HepG2 (cell line): Measurements from ENCODE around the gene SLC31A2. TPM values are rescaled to one million over a fixed set of nuclear protein-coding genes. Genes with fewer than 3 reads are reported as not detected.

ENCODE experiments used
- ATAC-seq: fragments of 200-7000 bp; cut with Tn5 transposase; 3 replicates; pipeline ENCODE4 v1.9.1; 2020; ENCODE audit warnings: mild to moderate bottlenecking, moderate library complexity
- BruUV-seq: library from RNA; stranded (reverse); fragments of 400-500 nt; replicated peaks from 2 replicates; lab custom pipeline; 2021; lab: Mats Ljungman, UMichigan
- CTCF ChIA-PET: fragments of 300-600 bp; formaldehyde crosslinking; extraction: SDS; loops from one replicate; lab custom pipeline; 2021; ENCODE audit warnings: low total read pairs, inconsistent platforms, low intra/inter-chr PET ratio; lab: Yijun Ruan, JAX
- POLR2A ChIA-PET: fragments of 350-600 bp; sonication (Branson Sonifier 250); formaldehyde crosslinking; loops from one replicate; lab custom pipeline; 2020; ENCODE audit warnings: antibody characterized with exemption, inconsistent platforms; lab: Yijun Ruan, JAX
- DNase-seq: peaks from one replicate; pipeline ENCODE4 v3.0.0-alpha.2; 2015; ENCODE audit warnings: low spot score
- FAIRE-seq: peaks from 3 replicates; lab custom pipeline; 2011; peaks lifted over from hg19 to GRCh38; lab: Jason Lieb, UNC
- H2AFZ ChIP-seq: one replicate; pipeline ENCODE4 v1.6.1; 2011; ENCODE audit warnings: low read length, inconsistent platforms
- H3K27ac ChIP-seq: fragments of 300-600 bp; 3 replicates; pipeline ENCODE4 v1.8.0; 2011; ENCODE audit warnings: mixed run types, mild to moderate bottlenecking, mixed read lengths, low read length, inconsistent platforms; ENCODE audit not compliant: insufficient read depth; ENCODE audit errors: extremely low read length
- H3K27me3 ChIP-seq, 2 experiments: fragments of 200-600 bp in 1 of 2; 2 replicates in 1 of 2; 3 replicates in 1 of 2; pipeline versions ENCODE4 v1.6.0 to v1.8.0; 2011; ENCODE audit warnings: low read length in 2 of 2, mild to moderate bottlenecking in 2 of 2, moderate library complexity in 2 of 2, inconsistent platforms in 1 of 2; ENCODE audit not compliant: insufficient read depth in 2 of 2, control insufficient read depth in 1 of 2
- H3K36me3 ChIP-seq, 2 experiments: fragments of 200-600 bp in 1 of 2; replicated peaks in 1 of 2; 2 replicates in 1 of 2; 3 replicates in 1 of 2; pipeline versions ENCODE4 v1.5.1 to v1.8.0; 2011; ENCODE audit warnings: low read length in 2 of 2, inconsistent platforms in 1 of 2; ENCODE audit not compliant: insufficient read depth in 2 of 2, control insufficient read depth in 1 of 2
- H3K4me1 ChIP-seq: 2 replicates; pipeline ENCODE4 v1.5.1; 2012; ENCODE audit warnings: low read length, inconsistent platforms; ENCODE audit not compliant: insufficient read depth
- H3K4me2 ChIP-seq: 2 replicates; pipeline ENCODE4 v1.6.0; 2011; ENCODE audit warnings: low read depth, low read length, inconsistent platforms
- H3K4me3 ChIP-seq, 3 experiments: fragments of 200-600 bp in 1 of 3; sonication (generic), shearing (Covaris generic) in 1 of 3; replicated peaks in 1 of 3; 2 replicates each; pipeline ENCODE4 v1.5.1; 2011 to 2016; ENCODE audit warnings: low read length in 3 of 3, inconsistent platforms in 2 of 3, low read depth in 2 of 3, mild to moderate bottlenecking in 2 of 3, control low read depth in 1 of 3, mixed read lengths in 1 of 3; ENCODE audit not compliant: insufficient read depth in 1 of 3
- H3K79me2 ChIP-seq: one replicate; pipeline ENCODE4 v1.6.1; 2011; ENCODE audit warnings: low read length, inconsistent platforms; ENCODE audit not compliant: insufficient read depth
- H3K9ac ChIP-seq: 2 replicates; pipeline ENCODE4 v1.6.0; 2011; ENCODE audit warnings: mild to moderate bottlenecking, low read depth, low read length, inconsistent platforms; ENCODE audit not compliant: insufficient read depth
- H3K9me3 ChIP-seq: 2 replicates; pipeline ENCODE4 v1.5.1; 2012; ENCODE audit warnings: mild to moderate bottlenecking, low read length
- H4K20me1 ChIP-seq: 2 replicates; pipeline ENCODE4 v1.6.0; 2011; ENCODE audit warnings: inconsistent platforms, mild to moderate bottlenecking, low read length, moderate library complexity; ENCODE audit not compliant: insufficient read depth
- CHD2 ChIP-seq: IDR thresholded peaks from 2 replicates; pipeline ENCODE4 v1.6.1; 2011; ENCODE audit warnings: low read depth, low read length, improper control_type of control experiment
- EED ChIP-seq: sonication (generic); formaldehyde crosslinking; IDR thresholded peaks from 2 replicates; pipeline ENCODE4 v1.5.0; 2020; ENCODE audit warnings: mild to moderate bottlenecking, missing genetic modification reagents
- HCFC1 ChIP-seq: fragments of 150-350 bp; IDR thresholded peaks from 2 replicates; pipeline ENCODE4 v1.6.1; 2014; ENCODE audit warnings: low read depth, low read length
- HIVEP1 ChIP-seq: sonication (generic); formaldehyde crosslinking; IDR thresholded peaks from 2 replicates; pipeline ENCODE4 v1.4.0; 2020; ENCODE audit warnings: mild to moderate bottlenecking, missing genetic modification reagents
- U2AF1 ChIP-seq: fragments of 200-400 bp; formaldehyde crosslinking; optimal IDR thresholded peaks from 2 replicates; pipeline ENCODE3; 2017; ENCODE audit warnings: mild to moderate bottlenecking, low read depth, low read length
- ZBTB25 ChIP-seq: IDR thresholded peaks from 2 replicates; pipeline ENCODE4 v1.6.1; 2018; ENCODE audit warnings: missing genetic modification reagents
- ZNF292 ChIP-seq: sonication (generic); formaldehyde crosslinking; IDR thresholded peaks from 2 replicates; pipeline ENCODE4 v1.8.1; 2022; ENCODE audit warnings: mild to moderate bottlenecking, low read depth, missing genetic modification reagents, borderline replicate concordance
- ZNF782 ChIP-seq: sonication (generic); formaldehyde crosslinking; IDR thresholded peaks from 2 replicates; pipeline ENCODE4 v1.4.0; 2020; ENCODE audit warnings: missing genetic modification reagents, mild to moderate bottlenecking, borderline replicate concordance
- WGBS: methylation state at CpG from one replicate; pipeline ENCODE4 v1.1.6; 2017; ENCODE audit warnings: low lambda C conversion rate; 5-methylcytosine and 5-hydroxymethylcytosine counted together
- in situ Hi-C: cut with HindIII; loops from 2 replicates; pipeline ENCODE4 v1.10.0; 2017; ENCODE audit warnings: low pct_unique_long_range_greater_than_20kb; ENCODE audit not compliant: extremely low pct_ligation_motif_present
- intact Hi-C: fragments of 100-400 bp; cut with micrococcal nuclease; formaldehyde crosslinking; loops from one replicate; pipeline ENCODE4 v1.10.0; 2022; ENCODE audit not compliant: unreplicated experiment
- polyA plus RNA-seq, 8 experiments: library from polyadenylated mRNA; depleted of rRNA in 3 of 8; stranded (reverse) in 7 of 8; unstranded in 1 of 8; fragments of >200 nt; fragmentation: Illumina TruSeq in 4 of 8; extraction: Trizol in 4 of 8; gene quantifications; 2 replicates each; pipeline versions ENCODE4 v1.2.1 to v1.2.3, GENCODE V29; 2011 to 2016; ENCODE audit warnings: low read depth in 4 of 8, missing spikeins in 1 of 8, mixed read lengths in 1 of 8; ENCODE audit not compliant: insufficient read depth in 1 of 8
- total RNA-seq, 5 experiments: library from RNA; depleted of rRNA; stranded (reverse); fragments of >200 nt; fragmentation: Illumina TruSeq; extraction: Trizol; gene quantifications; 2 replicates each; pipeline ENCODE4 v1.2.3, GENCODE V29; 2016; ENCODE audit warnings: low read depth in 1 of 5
- TF ChIP-seq, protein P1 (sequence below): sonication (generic); formaldehyde crosslinking; IDR thresholded peaks from 2 replicates; pipeline ENCODE4 v1.4.0; 2020; ENCODE audit warnings: mild to moderate bottlenecking, low read depth, missing genetic modification reagents

The SLC31A2 gene
- total and polyA plus RNA-seq, 2 of the 13 experiments (the other 11 are each of a cell fraction or from before 2014, with no cell fraction given): 9.3 to 10.2 TPM

DNA sequence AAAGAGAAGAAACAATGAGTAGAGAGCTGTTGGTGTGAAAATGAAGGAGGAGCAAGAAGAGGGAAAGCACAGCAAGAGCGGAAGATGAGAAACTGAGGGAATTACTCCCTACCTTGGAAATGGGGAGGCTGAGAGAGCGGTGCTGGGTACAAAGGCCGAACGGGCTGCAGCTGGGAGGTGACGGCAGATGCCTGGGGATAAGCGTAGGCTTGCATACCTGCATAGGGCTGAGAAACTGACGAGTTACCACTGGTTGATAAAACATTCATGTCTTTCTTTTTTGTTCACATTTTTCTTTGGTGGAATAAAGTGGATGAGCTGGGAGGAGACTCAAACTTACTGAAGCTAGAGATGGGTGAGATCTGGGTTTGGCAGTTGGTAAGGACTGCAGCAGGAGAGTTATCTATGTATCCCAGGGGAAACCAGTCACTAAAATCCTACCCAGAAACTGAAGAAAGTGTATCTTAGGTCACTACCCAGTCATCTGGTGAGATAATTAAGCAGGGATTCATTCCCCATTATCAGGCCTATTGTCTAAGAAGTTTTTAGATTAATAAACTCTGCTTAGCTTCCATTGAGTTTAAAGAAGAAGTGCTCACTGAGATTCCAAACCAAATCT lies 35.4 kb downstream of the SLC31A2 start:
- Histone ChIP-seq H3K79me2 (no peaks in the 10 kb centered on the region), H4K20me1 (no peaks in the 10 kb centered on the region), H3K9me3 (no peaks in the 10 kb centered on the region), H2AFZ (no peak overlapping the region), H3K27ac (no peak overlapping the region), H3K4me2 (no peak overlapping the region), H3K9ac (no peak overlapping the region), H3K4me3 (no peak overlapping the region), H3K4me1 (no peaks in the 10 kb centered on the region), H3K36me3 (peaks cover 15 to 79% of the 10 kb centered on the region in 2 experiments), H3K27me3 (no peaks in the 10 kb centered on the region)
- in situ Hi-C loops: no loop called here
- ChIA-PET POLR2A (no interaction called here), CTCF (no interaction called here)
- FAIRE-seq (no peak), ATAC-seq (no peak), DNase-seq (no peak)
- TF ChIP-seq CHD2 (no peak), HCFC1 (no peak), EED (CRISPR knock-in tag) (no peak), ZNF292 (CRISPR knock-in tag) (no peak), ZBTB25 (no peak), U2AF1 (no peak), ZNF782 (CRISPR knock-in tag) (no peak), HIVEP1 (CRISPR knock-in tag) (no peak)
- TF ChIP-seq, protein P1, sequence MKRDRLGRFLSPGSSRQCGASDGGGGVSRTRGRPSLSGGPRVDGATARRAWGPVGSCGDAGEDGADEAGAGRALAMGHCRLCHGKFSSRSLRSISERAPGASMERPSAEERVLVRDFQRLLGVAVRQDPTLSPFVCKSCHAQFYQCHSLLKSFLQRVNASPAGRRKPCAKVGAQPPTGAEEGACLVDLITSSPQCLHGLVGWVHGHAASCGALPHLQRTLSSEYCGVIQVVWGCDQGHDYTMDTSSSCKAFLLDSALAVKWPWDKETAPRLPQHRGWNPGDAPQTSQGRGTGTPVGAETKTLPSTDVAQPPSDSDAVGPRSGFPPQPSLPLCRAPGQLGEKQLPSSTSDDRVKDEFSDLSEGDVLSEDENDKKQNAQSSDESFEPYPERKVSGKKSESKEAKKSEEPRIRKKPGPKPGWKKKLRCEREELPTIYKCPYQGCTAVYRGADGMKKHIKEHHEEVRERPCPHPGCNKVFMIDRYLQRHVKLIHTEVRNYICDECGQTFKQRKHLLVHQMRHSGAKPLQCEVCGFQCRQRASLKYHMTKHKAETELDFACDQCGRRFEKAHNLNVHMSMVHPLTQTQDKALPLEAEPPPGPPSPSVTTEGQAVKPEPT (CRISPR knock-in tag): no peak
- no TSS peak for BruUV-seq
- 96% methylated on average over 7 of the region's 7 CpGs for WGBS
- intact Hi-C loops: no loop called here
